Endothelial cell of hepatic sinusoid (primary cell): ENCODE data around the gene AOX1.
"Not testable (repeated sequence)": the region's sequence is repeated elsewhere in the genome, so short reads cannot be mapped to it uniquely, and the experiment has no call there.

Experiments
- in situ Hi-C: cut with HindIII; loops from 2 replicates; pipeline ENCODE4 v1.10.0; 2017; ENCODE audit warnings: low sequenced_read_pairs

The AOX1 gene

DNA sequence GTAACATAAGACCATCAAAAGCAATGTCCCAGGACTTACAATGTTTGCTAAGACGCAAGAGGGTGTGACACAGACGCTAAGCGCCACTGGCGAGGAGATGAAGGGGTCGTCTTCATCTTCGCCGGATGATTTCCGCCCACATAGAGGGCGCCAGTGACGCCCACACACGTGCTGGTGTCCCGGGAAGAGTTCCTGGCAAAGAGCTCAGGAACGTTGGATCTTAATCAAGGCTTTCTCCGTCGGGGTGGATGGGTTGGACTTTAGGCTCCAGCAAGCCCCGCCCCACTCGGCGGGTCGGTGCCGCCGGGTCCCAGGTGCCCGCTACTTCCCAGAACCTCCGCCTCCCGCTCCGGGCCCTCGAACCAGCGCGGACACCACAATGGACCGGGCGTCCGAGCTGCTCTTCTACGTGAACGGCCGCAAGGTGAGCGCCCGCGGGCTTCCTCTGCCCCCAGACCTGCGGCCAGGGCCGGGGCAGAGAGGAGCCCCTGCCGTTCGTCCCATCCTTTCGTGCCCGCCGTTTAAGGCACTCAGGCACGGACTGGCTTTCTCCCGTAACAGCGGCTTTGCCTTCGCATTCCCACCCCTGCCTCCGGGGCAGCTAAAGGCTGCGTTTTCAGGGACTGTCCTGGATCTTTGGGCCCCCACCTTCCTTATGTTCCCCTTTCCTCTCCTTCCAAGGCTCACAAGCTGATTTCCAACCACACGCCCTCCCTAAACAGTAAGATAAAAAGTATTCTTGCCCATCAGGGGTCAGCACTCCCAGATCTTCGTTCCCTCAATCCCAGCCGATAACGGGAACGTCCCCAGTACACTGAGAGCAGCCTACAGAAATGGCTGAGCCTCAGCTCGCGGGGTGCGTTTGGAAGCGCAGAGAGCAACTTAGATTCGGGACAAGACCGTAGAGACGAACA is at the start of gene AOX1:
AOX1 (plus strand) TSS at position 285 of the 914 bp plus-strand sequence; CDS start at position 380, 95 bp downstream.
- in situ Hi-C loops: no loop called here

DNA sequence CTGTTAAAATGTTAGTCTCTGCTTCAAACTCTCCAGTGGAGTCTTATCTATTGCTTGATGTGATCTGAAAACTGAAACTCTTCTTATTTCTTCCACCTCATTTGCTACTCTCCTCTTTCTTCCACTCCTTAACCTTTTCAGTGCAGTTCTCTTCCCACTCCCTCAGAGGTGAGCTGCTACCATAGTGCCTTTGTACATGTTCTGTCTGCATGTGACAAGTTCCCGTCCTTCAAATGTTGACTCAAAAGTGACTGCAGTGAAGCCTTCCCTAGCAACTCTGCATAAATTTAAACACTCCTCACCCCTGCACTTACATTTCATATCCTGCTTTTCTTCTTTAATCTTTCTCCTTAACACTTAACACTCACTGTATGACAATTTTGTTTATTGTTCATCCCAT is 47.7 kb upstream of the AOX1 start:
- in situ Hi-C loops: loop anchor here (5.0 kb wide), 1 partner anchor 44 kb away; no protein-coding TSS in a partner anchor

DNA sequence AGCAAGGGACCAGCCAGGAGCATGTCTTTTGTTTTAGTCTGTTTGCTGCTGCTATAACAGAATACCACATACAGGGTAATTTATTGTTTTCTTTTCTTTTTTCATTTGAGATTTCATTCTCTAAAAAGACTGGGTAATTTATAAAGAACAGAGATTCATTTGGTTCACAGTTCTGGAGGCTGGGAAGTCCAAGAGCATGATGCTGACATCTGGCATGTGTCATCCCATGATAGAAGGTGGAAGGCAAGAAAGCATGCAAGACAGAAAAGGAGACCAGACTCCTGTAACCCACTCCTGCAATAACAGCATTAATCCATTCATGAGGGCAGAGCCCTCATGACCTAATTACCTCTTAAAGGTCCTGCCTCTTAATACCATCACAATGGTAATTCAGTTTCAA is 45.0 kb upstream of the AOX1 start:
- in situ Hi-C loops: no loop called here

DNA sequence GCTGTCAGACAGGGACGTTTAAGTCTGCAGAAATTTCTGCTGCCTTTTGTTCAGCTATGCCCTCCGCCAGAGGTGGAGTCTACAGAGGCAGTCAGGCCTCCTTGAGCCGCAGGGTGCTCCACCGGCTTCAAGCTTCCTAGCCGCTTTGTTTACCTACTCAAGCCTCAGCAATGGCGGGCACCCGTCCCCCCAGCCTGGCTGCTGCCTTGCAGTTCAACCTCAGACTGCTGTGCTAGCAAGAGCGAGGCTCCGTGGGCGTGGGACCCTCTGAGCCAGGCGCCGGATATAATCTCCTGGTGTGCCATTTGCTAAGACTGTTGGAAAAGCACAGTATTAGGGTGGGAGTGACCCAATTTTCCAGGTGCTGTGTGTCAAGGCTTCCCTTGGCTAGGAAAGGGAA is 19.2 kb upstream of the AOX1 start:
- in situ Hi-C loops: not testable (repeated sequence)

DNA sequence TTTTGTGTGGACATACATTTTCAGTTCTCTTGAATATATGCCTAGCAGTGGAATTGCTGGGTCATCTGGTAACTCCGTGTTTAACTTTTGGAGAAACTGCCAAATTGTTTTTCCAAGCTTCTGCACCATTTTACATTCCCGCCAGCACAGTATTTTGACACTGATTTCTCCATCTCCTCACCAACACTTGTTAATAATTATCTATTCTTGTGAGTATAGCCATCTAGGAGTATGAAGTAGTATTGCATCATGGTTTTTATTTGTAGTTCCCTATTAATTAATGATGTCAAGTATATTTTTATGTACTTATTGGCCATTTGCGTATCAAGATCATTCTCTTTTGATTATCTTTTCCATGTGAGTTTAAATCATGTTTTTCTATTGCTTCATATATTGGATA is 17.9 kb upstream of the AOX1 start:
- in situ Hi-C loops: no loop called here

DNA sequence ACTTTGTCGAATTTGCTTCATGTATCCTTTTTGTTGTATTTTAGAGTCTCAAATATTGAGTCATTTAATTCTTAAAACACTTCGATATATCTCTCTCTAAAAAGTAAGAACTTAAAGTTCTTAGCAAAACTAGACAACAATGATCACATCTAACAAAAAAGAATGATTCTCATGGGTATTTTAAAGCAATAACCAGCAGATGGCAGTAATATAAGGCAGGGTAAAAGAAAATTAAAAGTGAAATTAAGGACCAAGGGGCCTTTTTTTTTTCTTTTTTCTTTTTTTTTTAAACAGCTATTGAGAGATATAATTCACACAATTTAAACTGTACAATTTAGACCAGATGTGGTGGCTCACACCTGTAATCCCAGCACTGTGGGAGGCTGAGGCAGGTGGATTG is 9.9 kb upstream of the AOX1 start:
- in situ Hi-C loops: no loop called here

DNA sequence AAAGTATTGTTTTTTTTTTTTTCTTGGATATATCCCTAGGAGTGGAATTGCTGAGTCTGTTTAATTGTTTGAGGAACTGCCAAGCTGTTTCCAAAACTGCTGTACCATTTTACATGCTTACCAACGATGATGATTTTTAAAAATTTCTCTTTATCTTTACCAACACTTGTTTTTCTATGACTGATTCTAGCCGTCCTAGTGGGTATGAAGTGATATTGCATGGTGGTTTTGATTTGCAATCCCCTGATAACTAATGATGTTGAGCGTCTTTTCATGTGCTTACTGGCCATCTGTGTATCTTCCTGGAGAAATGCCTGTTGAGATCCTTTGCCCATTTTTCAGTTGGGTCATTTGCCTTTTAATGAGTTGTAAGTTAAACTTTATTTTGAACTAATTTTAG is 8.8 kb upstream of the AOX1 start:
- in situ Hi-C loops: no loop called here

DNA sequence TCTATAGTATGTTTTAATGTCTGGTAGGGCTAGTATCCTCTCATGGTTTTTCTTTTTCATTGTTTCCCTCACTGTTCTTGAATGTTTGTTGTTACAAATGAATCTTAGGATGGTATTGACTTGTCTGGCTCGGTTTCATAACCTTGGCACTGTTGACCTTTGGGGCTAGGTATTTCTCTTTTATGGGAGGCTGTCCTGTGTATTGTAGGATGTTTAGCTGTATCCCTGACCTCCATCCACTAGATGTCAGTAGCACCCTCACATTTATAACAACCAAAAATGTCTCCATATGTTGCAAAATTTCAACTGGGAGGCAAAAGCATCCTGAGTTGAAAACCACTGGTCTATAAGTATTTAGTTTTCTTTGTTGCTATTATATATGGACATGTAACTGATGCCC is 7.0 kb upstream of the AOX1 start:
- in situ Hi-C loops: no loop called here

DNA sequence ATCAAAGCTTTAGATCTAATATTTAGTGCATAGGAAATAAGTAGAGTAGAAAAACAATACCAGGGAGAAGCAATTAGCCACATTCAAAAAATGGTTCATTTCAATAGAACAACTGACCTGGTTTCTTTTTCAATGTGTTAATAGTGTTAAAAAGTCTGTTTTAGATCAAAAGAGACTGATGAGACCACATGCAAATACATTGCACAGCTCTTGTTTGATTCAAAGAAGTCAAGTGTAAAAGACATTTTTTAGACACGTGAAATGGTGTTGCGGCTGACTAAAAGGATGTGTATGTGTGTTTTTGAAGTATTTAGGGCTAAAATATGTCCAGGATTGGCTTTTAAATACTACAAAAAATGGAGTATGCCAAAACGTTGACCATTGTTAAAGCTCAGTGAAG is 1.2 kb upstream of the AOX1 start:
- in situ Hi-C loops: loop anchor here (5.0 kb wide), 3 partner anchors 47 to 118 kb away; no protein-coding TSS in a partner anchor

DNA sequence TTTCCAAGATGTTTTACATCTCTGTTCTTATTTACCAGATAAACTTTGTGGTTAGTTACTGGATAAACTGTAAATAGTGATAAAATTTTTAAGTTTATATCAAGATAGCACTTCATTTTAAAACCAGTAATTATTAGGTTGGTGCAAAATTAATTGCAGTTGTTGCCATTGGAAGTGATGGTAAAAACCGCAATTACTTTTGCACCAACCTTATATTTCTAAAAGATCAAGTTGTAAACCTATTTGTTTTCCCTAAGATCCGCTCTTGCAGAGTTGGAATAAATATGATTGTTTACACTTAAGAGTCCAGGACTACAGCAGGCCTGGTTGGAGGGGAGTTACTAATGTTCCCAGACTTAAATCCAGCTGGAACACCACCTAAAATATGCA is 479 bp upstream of the AOX1 start:
- in situ Hi-C loops: no loop called here

DNA sequence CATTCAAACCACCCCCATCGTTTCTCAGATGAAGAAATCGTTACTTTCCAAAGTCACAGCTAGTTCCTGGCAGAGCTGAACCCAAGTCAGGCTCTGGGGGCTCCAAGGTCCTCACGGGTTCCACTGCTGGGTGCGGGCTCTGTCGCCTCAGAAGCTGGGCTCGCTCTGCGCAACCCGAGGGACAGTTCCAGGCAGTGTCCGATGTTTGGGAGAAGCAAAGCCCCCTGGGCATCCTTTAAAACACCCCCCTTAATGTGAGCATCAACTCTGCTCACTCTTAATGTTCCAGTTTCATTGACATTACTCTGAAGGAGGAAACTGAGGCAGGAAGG is 796 bp downstream of the AOX1 start:
- in situ Hi-C loops: no loop called here

DNA sequence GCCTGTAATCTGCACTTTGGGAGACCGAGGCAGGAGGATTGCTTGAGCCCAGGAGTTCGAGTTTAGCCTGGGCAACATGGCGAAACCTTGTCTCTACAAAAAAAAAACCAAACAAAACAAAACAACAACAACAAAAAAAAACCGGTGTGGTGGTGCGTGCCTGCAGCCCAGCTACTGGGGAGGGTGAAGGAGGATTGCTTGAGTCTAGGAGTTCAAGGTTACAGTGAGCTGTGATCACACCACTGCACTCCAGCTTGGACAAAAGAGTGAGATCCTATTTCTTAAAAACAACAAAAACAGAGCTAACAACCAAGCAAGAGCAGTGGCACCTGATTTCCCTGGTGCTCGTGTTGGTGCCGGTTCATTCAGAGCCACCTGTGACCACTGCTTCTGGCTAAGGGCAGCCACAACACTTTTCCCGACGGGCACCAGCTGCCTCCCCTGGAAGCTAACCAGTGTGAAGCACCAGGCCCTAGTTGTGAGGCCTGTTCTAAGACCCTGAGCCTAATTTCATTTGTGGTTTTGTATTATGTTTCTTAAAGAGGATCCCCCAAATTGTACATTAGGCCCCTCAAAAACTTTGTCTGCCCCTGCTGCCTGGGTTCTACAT is 1.3 kb downstream of the AOX1 start:
- in situ Hi-C loops: no loop called here

DNA sequence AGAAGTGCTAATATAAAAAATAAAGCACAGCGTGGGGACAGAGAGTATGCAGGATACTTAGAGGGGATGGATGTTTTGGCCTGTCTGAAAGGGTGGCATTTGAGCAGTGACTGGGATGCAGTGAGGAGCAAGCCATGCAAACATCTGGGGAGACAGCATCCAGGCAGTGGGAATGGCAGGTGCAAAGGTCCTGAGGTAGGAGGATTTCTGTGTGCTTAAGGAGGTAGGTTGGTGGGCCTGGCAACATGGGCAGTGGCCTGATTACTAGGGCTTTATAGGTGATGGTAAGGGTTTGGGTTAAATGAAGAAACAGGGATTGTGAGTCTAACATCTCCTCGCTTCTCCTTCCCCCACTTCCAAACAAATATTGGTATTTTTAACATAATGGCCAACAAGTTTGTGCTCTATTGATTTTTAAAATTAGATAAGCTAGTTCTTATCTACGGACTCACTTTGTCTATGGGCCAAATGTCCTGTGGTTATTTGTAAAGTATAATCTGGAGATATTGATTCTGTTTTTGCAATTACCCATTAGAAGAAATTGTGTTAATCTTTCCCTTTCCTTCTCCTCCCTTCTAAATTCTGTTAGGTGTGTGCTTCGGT is 2.4 kb downstream of the AOX1 start:
- in situ Hi-C loops: no loop called here

DNA sequence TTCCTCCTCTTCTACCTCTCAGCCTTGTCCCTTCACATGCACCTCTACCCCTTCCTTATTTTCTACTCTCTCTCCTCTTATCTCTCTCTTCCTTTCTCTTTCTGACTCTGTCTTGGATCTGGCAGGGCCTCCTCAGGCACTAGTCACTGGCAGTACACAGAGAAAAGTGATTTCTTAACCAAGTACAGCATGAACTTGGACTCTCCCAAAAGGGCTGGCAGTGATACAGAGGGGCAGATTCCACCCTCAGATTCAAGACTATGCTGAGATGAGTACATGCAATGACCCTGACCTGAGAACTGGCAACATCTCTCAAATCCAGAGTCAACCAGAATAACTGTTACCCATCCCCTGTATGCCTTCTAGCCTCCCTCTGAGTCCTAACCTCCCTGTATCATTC is 4.3 kb downstream of the AOX1 start:
- in situ Hi-C loops: no loop called here

DNA sequence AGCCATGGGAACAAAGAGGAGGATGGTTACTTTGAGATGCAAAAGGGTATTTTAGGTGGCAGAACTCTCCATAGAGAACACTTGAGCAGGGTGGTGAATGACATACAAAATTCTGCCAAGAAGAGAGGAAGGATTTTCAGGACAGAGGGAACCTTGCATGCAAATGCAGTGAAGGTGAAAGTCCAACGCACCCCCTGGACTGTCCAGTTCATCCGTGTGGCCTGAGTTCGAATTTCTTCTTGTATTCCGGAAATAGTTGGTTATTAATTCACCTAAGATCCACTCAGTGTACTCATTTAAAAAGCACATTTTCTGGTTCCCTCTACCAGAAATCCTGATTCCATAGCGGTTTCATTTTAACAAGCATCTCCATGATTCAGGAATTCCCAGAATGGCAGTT is 5.5 kb downstream of the AOX1 start:
- in situ Hi-C loops: no loop called here

DNA sequence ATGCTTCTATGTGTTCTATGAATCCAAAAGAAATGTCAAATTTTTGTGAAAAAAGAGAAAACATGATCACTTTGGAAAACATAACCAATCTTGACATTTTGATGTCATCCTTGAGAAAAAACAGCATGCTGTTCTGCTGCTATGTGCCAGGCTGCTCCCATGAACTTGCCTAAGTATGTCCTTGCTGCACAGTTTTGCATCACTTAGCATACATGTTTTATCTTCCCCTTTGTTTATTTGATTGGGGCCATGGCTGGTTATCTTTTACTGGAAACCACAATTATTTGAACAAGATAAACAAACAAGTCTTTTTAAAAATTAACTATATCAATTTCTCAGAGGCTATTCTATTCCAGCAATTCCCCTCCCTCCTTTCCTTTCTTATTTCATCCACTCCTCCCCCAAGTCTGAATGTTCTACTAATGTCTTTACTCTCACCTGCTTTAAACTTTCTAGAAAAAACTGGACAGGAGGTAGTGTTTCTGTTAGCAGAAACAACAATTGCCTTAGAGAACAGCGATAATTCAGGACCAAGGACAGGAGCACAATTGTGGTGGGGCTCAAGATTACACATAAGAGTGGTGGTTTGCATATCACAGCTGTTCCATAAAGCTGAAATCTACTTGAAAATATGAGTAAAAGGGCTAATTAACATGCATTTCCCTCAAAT is 6.7 kb downstream of the AOX1 start:
- in situ Hi-C loops: no loop called here

DNA sequence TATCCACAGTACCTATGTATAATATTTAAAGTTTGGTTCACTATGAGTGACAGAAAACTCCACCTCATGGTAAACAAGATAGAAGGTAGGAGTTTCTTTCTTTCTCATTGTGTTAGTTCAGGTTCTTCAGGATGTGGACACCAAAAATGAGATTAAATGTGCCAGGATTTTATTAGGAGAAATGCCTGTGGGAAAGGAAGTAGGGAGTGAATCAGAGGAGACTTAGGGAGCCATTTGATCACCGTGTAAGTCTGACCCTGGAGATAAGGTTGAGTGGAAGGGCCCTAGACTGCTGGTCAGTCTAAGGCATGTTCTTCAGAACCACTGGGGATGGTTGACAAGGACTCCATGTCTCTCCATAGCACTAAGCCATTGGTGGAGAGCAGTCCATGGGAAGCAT is 8.1 kb downstream of the AOX1 start:
- in situ Hi-C loops: no loop called here

DNA sequence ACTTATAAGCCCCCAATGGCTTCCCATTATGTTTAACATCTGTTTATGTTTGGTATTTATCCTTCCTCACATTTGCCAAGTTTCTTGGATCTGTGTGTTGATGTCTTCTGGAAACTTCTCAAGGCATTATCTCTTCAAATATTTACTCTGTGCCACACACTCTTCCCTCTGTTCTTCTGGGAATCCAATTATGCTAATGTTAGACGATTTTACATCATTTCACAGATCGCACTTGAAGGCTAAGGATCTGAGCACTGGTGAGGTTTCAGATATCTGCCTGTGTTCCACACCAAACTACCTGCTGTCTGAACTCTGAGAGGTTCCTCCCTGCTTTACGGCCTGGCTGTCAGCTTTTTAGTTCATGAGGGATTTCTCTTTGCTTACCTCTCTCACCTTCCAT is 10.1 kb downstream of the AOX1 start:
- in situ Hi-C loops: no loop called here

DNA sequence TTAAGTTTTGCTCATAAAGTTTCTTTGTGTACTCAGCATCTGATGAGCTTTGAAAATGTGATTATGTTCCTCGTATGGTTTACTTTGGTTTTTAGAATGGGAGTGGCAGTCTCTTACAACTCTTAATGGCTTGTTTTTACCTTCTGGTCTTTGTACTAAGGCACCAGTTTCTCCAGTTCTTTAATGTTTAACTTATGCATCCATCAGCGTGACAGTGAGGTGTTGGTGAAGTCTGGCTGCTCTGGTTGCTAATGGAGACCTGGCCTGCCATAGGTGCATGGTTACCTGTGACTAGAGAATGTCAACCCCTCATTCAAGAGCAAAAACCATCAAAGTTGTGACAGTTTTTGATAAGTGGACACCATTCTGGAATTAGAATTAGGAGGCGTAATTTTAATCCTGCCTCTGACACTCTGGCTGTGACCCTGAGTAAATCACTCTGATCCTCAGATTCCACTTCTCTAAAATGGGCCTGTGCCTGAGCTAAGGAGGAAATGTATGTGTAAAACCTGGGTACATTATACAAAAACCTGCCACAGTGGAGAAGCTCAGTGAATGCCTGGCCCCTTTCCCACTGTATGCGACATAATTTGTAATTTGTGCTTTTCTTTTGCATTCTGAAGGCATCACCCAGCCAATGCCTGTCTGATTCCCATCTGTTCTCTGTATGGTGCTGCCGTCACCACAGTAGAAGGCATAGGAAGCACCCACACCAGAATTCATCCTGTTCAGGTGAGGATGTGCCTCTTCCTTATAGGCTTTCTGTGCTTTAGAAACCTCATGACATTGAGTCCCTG is 11.2 kb downstream of the AOX1 start:
- in situ Hi-C loops: no loop called here

DNA sequence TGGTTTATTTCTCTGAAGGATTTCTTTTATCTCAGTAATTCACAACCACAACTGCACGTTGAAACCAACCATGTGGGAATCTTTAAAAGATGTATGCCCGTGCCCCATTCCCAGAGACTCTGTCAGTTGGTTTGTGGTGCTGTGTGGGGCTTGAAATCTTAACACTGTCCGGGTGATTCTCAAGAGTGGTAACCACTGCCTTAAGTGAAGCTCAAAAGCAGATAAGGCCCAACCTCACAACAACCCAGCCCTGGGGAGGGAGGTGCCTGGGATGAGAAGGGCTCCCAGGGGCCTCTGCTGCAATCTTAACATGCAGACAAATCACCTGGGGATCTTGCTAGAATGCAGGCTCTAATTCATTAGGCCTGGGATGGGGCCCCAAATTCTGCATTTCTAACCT is 13.4 kb downstream of the AOX1 start:
- in situ Hi-C loops: no loop called here
